HG03342 (cell line): ENCODE measurements around the gene ROMO1.
"Not testable (repeated sequence)": the region's sequence is repeated elsewhere in the genome, so short reads cannot be mapped to it uniquely, and the experiment has no call there.

Source experiments
- ATAC-seq: cut with Tn5 transposase; IDR thresholded peaks from one replicate; pipeline ENCODE4 v1.9.1; 2021; ENCODE audit warnings: mild to moderate bottlenecking, moderate library complexity; ENCODE audit not compliant: unreplicated experiment

ROMO1 gene

GRCh38 chr20:35680452-35681183 lies 18.6 kb upstream of the ROMO1 start:
- ATAC-seq = no peak

GRCh38 chr20:35681960-35682359 lies 17.2 kb upstream of the ROMO1 start:
- no peak for ATAC-seq

GRCh38 chr20:35685368-35685767 lies 13.8 kb upstream of the ROMO1 start:
- ATAC-seq = not testable (repeated sequence)

- ATAC-seq = not testable (repeated sequence)
Observed at GRCh38 chr20:35686872-35687271, 12.3 kb upstream of the ROMO1 start.

GRCh38 chr20:35690265-35690664 lies 8.9 kb upstream of the ROMO1 start:
- ATAC-seq = no peak

- ATAC-seq = no peak
Observed at GRCh38 chr20:35695245-35695749, 3.9 kb upstream of the ROMO1 start.

GRCh38 chr20:35695978-35696377 lies 3.2 kb upstream of the ROMO1 start:
- ATAC-seq = no peak

GRCh38 chr20:35697696-35698297 lies 1.4 kb upstream of the ROMO1 start:
- ATAC-seq = no peak

- ATAC-seq = peak; percentile 27
Observed at GRCh38 chr20:35698298-35699126, 693 bp upstream of the ROMO1 start.

GRCh38 chr20:35699957-35700624 lies 886 bp downstream of the ROMO1 start:
- no peak for ATAC-seq

- no peak for ATAC-seq
Observed at GRCh38 chr20:35700625-35701148, 1.5 kb downstream of the ROMO1 start.

- ATAC-seq = no peak
Observed at GRCh38 chr20:35702051-35702823, 3.0 kb downstream of the ROMO1 start.

GRCh38 chr20:35702824-35703695 lies 3.9 kb downstream of the ROMO1 start:
- no peak for ATAC-seq

GRCh38 chr20:35704514-35705261 lies 5.5 kb downstream of the ROMO1 start:
- no peak for ATAC-seq

- not testable (repeated sequence) for ATAC-seq
Observed at GRCh38 chr20:35705894-35706293, 6.7 kb downstream of the ROMO1 start.

GRCh38 chr20:35706591-35707529 lies 7.7 kb downstream of the ROMO1 start:
- ATAC-seq = not testable (repeated sequence)

- no peak for ATAC-seq
Observed at GRCh38 chr20:35708502-35708901, 9.3 kb downstream of the ROMO1 start.
